Gastrocnemius medialis (tissue), 4 donors: ENCODE measurements around the gene SZT2.

Source experiments
- CTCF ChIP-seq, 5 experiments: fragments of 450-650 bp in 3 of 5; fragments of 200-600 bp in 2 of 5; sonication (generic) in 2 of 5; IDR thresholded peaks in 4 of 5; conservative IDR thresholded peaks in 1 of 5; 1 replicate in 4 of 5; 2 replicates in 1 of 5; pipeline ENCODE4 v1.5.1; 2016 to 2019; ENCODE audit warnings: antibody characterized with exemption in 5 of 5, mild to moderate bottlenecking in 3 of 5, moderate library complexity in 3 of 5
- POLR2A ChIP-seq, 2 donors: fragments of 450-650 bp; IDR thresholded peaks; one replicate each; pipeline ENCODE4 v1.6.1; 2017; ENCODE audit warnings: antibody characterized with exemption in 2 of 2, mild to moderate bottlenecking in 2 of 2, moderate library complexity in 2 of 2

GRCh38 chr1:43346636-43347035 lies 43.1 kb upstream of the SZT2 start:
- TF ChIP-seq CTCF (IDR thresholded peaks at IDR 0.05 in 4 of 5, conservative IDR thresholded peaks at IDR 0.05 in 1 of 5), result no peak
- TF ChIP-seq POLR2A (IDR thresholded peaks at IDR 0.05), result no peak
